Ishikawa (cell line): Measurements from ENCODE around the gene TERB1.

Experiments
- CEBPB ChIP-seq: IDR thresholded peaks from 2 replicates; pipeline ENCODE4 v1.6.1; 2012
- EP300 ChIP-seq: IDR thresholded peaks from 2 replicates; pipeline ENCODE4 v1.6.1; 2012; ENCODE audit warnings: borderline replicate concordance
- FOXM1 ChIP-seq: IDR thresholded peaks from 2 replicates; pipeline ENCODE4 v1.6.1; 2012; ENCODE audit warnings: low read depth, borderline replicate concordance
- NFIC ChIP-seq: IDR thresholded peaks from 2 replicates; pipeline ENCODE4 v1.6.1; 2012
- RAD21 ChIP-seq: IDR thresholded peaks from 2 replicates; pipeline ENCODE4 v1.6.1; 2012; ENCODE audit warnings: low read depth
- TAF1 ChIP-seq: IDR thresholded peaks from 2 replicates; pipeline ENCODE4 v1.6.1; 2012; ENCODE audit warnings: low read depth, mild to moderate bottlenecking
- TEAD4 ChIP-seq: IDR thresholded peaks from 2 replicates; pipeline ENCODE4 v1.6.1; 2012
- YY1 ChIP-seq: IDR thresholded peaks from 2 replicates; pipeline ENCODE4 v1.6.1; 2012; ENCODE audit warnings: low read depth
- ZBTB7A ChIP-seq: IDR thresholded peaks from 2 replicates; pipeline ENCODE4 v1.6.1; 2012; ENCODE audit warnings: low read depth
- TF ChIP-seq, protein P1 (sequence below): IDR thresholded peaks from 2 replicates; pipeline ENCODE4 v1.6.1; 2012
- TF ChIP-seq, protein P2 (sequence below): IDR thresholded peaks from 2 replicates; pipeline ENCODE4 v1.6.1; 2012

DNA sequence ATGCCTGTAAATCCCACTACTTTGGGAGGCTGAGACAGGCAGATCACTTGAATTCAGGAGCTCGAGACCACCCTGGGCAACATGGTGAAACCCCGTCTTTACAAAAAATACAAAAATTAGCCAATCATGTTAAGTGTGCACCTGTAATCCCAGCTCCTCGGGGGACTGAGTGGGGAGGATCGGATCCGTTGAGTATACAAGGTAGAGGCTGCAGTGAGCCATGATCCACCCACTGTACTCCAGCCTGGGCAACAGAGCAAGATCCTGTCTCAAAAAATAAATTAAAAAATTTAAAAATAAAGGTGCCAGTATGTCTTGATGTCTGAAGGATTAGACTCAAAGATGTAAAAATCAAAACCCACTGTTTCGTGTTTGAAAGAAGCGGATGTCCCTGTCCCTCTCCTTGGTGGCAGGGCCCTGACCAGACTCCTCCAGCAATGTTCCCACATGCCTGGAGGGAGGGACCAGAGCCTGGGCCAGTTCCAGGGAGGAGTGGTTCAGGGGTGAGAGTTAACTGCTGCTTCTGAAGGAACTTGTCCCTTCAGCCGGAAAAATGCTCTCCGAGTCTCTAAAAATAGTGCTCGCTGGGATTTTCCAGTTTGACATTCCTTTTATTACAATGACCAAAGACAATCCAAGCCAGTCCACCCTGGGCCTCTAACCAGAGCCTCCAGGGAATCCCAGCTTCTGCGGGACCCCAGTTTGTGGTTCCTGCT is 95.4 kb downstream of the TERB1 start:
- TF ChIP-seq CEBPB (no peak), EP300 (no peak), RAD21 (no peak; the same call in 1 of the 2 replicates), ZBTB7A (no peak), YY1 (no peak), NFIC (no peak), FOXM1 (no peak), TEAD4 (no peak), TAF1 (no peak)
- TF ChIP-seq, protein P1, sequence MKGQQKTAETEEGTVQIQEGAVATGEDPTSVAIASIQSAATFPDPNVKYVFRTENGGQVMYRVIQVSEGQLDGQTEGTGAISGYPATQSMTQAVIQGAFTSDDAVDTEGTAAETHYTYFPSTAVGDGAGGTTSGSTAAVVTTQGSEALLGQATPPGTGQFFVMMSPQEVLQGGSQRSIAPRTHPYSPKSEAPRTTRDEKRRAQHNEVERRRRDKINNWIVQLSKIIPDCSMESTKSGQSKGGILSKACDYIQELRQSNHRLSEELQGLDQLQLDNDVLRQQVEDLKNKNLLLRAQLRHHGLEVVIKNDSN = no peak
- TF ChIP-seq, protein P2, sequence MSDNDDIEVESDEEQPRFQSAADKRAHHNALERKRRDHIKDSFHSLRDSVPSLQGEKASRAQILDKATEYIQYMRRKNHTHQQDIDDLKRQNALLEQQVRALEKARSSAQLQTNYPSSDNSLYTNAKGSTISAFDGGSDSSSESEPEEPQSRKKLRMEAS = no peak
